NCI-H774 (cell line): ENCODE data around the gene AKAP9.
"Not testable (repeated sequence)": the region's sequence is repeated elsewhere in the genome, so short reads cannot be mapped to it uniquely, and the experiment has no call there.

ENCODE experiments used
- DNase-seq: peaks from one replicate; lab custom pipeline; 2025; lab: John Stamatoyannopoulos, UW

The AKAP9 gene

GRCh38 chr7:91940572-91941341 is at the start of gene AKAP9:
TSS of gene AKAP9 (plus strand) at chr7:91940862. CDS start at chr7:91941100, 238 bp downstream.
- peak; percentile 89 for DNase-seq

GRCh38 chr7:91892099-91892705 is 48.5 kb upstream of the AKAP9 start:
- DNase-seq: no peak

- peak; percentile 62 for DNase-seq
Observed at GRCh38 chr7:91892821-91893340, 47.8 kb upstream of the AKAP9 start.

GRCh38 chr7:91893699-91894098 is 47.0 kb upstream of the AKAP9 start:
- not testable (repeated sequence) for DNase-seq

GRCh38 chr7:91894781-91895480 is 45.7 kb upstream of the AKAP9 start:
- no peak for DNase-seq

- DNase-seq: no peak
Observed at GRCh38 chr7:91898240-91898992, 42.2 kb upstream of the AKAP9 start.

GRCh38 chr7:91899563-91899962 is 41.1 kb upstream of the AKAP9 start:
- no peak for DNase-seq

- no peak for DNase-seq
Observed at GRCh38 chr7:91910171-91910570, 30.5 kb upstream of the AKAP9 start.

GRCh38 chr7:91911121-91911520 is 29.5 kb upstream of the AKAP9 start:
- DNase-seq: no peak

DNA sequence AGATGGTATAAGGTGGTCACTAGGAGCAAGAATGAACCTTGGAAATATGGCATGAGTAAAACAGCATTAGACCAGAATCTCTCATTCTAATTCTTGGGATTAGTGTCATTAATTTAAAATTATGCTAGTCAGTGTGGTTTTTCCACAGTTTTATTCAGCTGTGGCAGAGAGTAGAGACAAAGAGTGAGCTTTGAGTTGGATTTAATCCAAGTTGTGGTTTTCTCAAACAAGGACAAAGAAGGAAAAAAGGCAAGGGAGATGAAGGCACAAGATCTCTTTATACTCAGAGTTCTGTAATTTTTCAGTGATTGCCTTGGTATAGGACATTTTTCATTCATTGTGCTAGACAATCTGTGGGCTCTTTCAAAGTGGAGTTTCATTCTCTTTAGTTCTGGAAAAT is 28.2 kb upstream of the AKAP9 start:
- DNase-seq: no peak

GRCh38 chr7:91913612-91914011 is 27.1 kb upstream of the AKAP9 start:
- DNase-seq: no peak

- no peak for DNase-seq
Observed at GRCh38 chr7:91915401-91916050, 25.1 kb upstream of the AKAP9 start.

GRCh38 chr7:91916051-91916440 is 24.6 kb upstream of the AKAP9 start:
- no peak for DNase-seq

DNA sequence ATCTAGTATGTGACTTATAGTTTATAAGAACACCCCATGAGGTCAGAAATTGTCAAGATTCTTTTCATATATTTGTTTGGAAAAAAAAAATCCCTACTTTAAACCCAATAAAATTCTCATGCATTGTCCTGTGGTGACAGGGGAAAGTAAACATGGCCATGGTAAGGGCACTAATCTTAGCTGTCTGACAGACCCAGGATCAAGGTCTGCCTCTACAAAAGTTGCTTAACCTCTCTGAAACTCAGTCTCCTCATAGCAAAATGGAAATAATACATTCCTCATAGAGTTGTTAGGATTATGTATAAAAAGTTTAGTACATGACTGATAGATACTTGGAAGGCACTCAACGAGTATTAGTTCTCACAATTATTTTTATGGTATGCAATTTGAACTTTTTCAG is 22.3 kb upstream of the AKAP9 start:
- no peak for DNase-seq

DNA sequence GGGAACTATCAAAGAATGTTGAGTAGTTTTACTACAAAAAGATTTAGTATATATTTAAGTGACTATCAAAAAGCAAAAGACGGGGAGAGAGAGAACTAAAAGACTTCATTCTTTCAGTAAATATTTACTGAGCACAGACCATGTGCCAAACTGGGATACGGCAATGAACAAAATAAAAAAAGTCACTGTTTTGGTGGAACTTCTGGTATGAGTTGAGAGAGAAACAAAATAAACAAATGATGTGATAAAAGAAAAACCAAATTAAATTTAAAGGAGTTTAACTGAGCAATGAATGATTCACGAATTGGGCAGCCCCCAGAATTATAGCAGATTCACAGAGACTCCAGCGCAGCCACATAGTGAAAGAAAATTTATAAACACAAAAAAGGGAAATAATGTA is 17.8 kb upstream of the AKAP9 start:
- no peak for DNase-seq

DNA sequence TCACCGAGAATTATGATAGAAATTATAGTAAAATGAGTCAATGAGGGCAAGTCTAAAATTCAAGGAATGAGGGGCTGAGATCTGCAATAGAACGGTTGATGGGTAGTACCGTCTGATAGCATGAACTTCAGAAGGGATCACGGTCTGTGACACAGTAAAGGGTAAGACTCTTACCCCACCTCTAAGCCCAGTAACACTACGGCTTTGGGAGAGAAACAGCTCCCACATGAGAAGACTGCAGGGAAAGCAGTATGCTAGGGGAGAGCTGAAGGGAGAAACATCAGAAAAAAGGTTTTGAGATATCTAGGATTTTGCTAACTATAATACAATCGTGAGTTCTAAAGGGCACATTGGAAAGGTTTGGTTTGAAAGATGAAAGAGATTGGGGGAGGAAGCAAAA is 12.8 kb upstream of the AKAP9 start:
- no peak for DNase-seq

DNA sequence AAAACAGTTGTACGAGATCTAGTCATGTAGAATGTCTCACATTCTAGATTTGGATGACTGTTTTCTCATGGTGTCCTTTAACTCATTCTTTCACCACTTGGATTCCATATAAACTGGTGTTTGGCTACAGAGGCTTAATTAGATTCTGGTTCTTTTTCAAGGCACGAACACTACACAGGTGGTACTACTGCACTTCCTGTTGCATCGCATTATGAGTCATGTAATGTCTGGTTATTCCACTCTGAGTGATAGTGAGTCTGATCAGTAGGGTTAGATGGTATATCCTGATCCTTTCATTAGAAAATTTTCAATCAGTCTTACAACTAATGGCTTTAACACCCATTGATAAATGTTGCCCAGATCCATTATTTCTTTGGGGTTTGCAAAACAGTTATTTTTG is 11.2 kb upstream of the AKAP9 start:
- no peak for DNase-seq

- DNase-seq: no peak
Observed at GRCh38 chr7:91940171-91940570, 491 bp upstream of the AKAP9 start.

GRCh38 chr7:91941450-91941849 is 788 bp downstream of the AKAP9 start:
- no peak for DNase-seq

DNA sequence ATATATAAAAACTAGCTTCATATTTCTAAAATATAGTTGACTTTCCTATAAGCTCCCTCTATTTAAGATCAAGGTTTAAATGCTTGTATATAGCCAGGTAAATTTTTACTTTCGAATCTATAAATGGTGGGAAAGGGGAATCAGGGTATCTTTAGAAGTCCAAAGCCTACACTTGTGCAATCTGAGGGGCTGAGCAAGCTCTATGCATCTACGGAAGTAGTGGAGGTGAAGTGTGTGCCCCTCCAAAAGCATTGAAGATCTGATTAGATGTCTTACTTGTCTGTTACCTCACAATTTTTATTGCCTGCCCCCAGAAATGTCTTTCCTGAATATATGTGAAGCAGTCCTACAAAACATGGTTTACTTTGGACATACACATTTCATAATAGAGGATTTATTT is 1.6 kb downstream of the AKAP9 start:
- no peak for DNase-seq

GRCh38 chr7:91944970-91945369 is 4.3 kb downstream of the AKAP9 start:
- DNase-seq: not testable (repeated sequence)

GRCh38 chr7:91945476-91945875 is 4.8 kb downstream of the AKAP9 start:
- DNase-seq: no peak
